Hematopoietic multipotent progenitor cell treated with erythropoietin and hydrocortisone succinate and interleukin-3 and kit ligand, for 6 days (in vitro differentiated cells): ENCODE results near the gene DAPK3.
"Not testable (repeated sequence)": the region's sequence is repeated elsewhere in the genome, so short reads cannot be mapped to it uniquely, and the experiment has no call there.

Experiments
- DNase-seq: peaks from one replicate; pipeline ENCODE4 v3.0.0-alpha.2; 2015

DAPK3 gene

GRCh38 chr19:3970808-3971598 lies at the start of gene DAPK3:
Gene DAPK3, minus strand, starts transcription at chr19:3971099. Its CDS starts 1,364 bp downstream, at chr19:3969735.
- DNase-seq, result peak; percentile 99

DNA sequence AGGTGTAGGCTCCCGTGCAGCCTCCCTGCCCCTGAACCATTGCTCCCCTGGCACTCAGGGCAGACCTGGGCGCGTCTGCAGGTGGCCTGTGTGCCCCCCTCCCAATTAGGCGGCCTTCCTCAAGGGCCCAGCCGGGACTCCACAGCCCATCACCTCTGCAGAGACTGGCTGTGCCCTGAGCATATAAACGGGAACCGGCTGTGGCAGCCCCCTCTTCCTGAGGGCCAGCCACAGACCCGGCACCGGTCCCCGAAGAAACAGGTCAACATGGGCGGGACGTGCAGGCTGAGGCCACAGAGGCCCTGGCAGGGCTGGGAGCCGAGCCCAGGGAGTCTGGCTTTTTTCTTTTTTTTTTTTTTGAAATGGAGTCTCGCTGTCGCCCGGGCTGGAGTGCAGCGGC lies 48.7 kb upstream of the DAPK3 start:
- DNase-seq, result no peak

DNA sequence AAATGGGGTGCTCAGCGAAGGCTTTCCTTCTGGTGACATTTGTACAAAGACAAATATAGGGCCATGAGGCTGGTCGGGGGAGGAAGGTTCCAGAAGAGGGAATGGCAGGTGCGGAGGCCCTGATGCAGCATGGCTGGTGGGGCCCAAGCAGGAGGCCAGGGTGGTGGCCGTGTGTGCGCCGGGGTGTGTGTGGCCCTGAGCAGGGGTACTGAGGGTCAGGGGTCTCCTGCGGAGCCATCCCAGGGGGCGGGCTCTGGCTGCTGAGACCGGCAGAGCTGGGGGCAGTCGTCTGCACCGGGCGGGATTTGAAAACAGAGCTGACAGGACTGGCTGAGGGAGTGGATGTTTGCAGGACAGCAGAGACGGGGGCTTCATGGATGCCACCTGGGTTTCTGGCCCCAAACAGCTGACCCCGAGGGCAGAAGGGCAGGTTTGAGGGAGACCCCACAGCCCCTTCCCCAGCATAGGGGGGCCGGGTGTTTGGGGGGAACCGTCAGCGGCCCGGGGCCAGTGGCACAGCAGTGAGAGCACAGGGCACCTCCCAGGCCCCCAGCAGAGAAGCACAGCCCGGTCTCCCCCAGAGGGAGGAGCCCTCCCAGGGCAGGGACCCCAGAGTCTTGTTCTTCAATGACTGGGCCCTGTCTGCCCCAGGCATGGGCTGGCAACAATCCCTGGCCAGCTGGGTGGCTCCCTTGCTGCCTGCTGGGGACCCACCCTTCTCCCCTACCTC lies 48.0 kb upstream of the DAPK3 start:
- no peak for DNase-seq

- DNase-seq, result no peak
Measured at GRCh38 chr19:4018140-4018613, 47.3 kb upstream of the DAPK3 start.

- DNase-seq, result no peak
Measured at GRCh38 chr19:4016903-4017638, 46.2 kb upstream of the DAPK3 start.

- no peak for DNase-seq
Measured at GRCh38 chr19:4016486-4016885, 45.6 kb upstream of the DAPK3 start.

GRCh38 chr19:4015705-4016402 lies 45.0 kb upstream of the DAPK3 start:
- no peak for DNase-seq

DNA sequence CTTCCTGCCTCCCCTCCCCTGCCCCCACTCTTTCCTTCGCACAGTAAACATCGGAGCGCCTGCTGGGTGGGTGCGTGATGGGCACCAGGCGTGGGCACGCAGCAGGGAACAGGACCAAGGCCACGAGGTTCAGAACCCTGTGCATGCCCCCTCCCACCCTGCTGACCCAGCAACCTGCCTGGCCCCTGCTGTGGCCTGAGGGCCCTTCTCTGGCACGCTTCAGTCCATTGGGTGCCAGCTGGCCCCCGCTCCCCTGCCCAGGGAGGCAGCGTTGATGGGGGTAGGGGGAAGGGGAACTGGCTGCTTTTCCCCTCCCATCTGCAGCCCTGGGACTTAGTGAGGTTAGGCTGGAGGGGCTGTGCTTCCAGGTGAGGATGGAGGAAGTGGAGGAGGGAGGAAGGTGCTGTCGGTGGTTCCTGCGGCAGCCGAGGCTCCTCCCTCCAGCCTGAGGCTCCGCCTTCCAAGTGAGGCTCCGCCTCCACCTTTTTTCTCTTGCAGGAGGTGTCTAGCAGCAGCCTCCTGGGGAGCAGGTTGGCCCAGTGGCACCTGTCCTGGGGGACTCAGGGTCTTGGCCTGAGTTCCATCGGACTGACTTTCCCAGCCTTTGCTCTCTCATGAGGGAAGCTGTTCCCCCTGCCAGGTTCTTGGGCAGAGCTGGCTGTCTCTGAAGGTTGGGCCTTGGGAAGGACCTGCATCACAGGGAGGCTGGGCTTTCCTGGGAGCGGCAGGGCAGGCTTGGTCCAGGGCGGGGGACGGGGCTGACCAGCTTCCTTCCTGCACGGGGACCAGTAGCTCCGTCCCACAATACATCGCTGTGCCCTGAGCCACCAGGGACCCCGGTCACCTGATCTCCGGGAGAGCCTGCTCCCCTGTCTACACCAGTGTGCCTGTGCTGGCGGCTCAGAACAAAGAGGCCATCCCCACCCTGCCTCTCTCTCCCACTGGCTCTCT lies 43.9 kb upstream of the DAPK3 start:
- peak; percentile 36 for DNase-seq

DNA sequence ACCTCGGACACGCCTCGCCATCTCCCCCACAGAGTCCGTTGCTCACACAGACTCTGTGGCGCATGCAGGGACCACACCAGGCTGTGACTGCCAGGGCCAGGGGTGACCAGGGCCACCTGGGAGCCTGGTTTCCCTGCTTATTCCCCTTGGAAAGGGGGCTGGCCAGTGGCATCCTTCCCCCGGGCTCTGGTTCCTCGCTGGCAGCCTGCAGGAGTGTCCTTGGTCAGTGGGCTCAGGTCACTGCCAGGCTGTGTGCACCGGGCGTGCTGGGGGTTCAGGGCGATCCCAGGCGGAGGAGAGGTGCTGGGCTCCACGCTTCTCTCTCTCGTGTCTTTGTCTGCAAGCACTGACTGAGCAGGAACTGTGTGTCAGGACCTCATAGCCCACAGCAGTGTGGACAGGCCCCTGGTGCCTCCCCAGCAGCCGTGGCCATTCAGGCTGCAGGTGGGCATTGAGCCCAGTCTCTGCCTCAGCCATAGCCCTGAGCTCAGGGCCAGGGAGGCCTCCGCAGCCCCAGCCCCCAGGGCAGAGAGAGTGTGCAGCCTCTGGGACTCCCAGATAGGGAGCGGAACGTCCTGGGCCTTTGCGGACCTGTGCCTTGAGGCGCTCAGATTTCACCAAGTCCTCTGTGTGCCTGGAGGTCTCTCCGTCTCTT lies 43.1 kb upstream of the DAPK3 start:
- no peak for DNase-seq

- DNase-seq, result no peak
Measured at GRCh38 chr19:4012975-4013634, 42.2 kb upstream of the DAPK3 start.

DNA sequence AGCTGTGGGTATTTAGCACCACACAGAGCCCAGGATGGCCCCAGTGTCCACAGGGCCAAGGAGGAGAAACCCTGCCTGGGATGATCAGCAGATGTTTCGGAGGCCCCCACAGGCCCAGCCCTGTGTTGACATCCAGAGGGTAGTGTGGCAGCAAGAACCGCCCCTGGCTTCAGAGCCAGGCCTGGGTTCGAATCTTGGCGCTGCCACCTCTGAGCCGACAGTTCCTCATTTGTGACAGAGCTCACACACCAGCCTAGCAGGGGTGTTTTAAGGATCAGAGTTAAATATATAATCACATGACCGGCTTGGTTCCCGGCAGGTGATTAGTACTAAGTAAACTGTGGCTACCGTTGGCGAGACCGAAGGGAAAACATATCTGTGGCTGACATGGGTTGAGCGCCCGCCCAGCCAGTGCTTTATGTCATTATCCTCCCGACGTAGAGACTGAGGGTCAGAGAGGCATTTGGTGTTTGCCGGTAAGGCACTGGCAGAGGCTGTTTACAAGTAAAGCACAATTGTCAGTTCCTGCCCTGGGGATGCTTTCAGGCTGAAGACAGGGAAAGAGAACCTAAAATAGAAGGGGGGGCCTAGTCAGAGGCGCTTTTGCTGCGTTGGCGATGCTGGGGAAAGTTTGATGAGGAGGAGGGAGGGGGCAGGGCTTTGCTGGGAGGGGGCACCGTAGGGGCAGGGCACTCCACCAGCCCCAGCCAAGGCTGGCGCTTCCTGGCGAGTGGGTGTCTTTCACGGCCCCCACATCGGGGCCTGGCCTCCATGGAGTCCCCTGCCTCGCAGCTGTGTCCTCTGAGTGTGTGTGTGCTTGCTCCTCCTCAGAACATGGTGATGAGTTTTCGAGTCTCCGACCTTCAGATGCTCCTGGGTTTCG lies 41.4 kb upstream of the DAPK3 start:
- DNase-seq, result no peak

GRCh38 chr19:4011430-4011829 lies 40.5 kb upstream of the DAPK3 start:
- not testable (repeated sequence) for DNase-seq

GRCh38 chr19:4010808-4011110 lies 39.9 kb upstream of the DAPK3 start:
- no peak for DNase-seq

DNA sequence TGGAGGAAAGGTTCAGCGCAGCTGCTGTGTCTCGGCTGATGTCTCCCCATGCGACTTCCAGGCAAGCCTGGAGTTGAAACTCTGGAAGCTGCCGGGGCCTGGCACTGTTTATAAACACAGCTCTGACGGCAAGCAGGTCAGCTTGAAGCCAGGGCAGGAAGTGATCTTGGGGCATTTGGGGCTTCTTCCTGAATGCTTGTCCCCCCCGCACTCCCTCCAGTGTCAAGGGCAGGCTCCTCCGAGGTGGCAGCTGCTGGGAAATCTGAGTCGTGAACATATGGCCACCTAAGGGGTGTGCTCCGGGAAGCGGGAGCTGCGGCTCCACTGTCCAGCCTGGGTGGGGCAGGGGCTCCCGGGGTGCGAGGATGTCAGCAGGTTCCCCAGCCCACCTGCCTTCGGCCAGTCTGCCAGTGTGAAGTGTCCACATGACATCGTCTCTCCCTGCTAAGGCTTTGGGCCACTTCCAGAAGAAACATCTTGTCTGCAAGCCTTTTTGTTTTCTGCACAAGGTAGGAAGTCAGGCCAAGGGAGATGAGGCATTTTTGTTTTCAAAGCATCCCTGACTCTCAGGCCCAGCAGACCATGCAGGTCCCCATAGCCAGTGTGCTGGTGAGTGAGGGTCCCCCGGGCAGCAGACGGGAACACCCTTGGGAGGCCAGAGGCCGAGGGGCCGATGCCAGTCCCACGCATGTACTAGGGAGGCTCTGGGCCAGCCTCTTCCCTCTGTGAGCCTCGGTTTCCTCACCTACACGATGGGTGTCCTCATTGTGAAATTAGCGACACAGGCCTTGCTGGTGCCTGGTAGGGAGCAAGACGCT lies 39.3 kb upstream of the DAPK3 start:
- no peak for DNase-seq

- peak; percentile 60 for DNase-seq
Measured at GRCh38 chr19:4007836-4008539, 37.1 kb upstream of the DAPK3 start.

DNA sequence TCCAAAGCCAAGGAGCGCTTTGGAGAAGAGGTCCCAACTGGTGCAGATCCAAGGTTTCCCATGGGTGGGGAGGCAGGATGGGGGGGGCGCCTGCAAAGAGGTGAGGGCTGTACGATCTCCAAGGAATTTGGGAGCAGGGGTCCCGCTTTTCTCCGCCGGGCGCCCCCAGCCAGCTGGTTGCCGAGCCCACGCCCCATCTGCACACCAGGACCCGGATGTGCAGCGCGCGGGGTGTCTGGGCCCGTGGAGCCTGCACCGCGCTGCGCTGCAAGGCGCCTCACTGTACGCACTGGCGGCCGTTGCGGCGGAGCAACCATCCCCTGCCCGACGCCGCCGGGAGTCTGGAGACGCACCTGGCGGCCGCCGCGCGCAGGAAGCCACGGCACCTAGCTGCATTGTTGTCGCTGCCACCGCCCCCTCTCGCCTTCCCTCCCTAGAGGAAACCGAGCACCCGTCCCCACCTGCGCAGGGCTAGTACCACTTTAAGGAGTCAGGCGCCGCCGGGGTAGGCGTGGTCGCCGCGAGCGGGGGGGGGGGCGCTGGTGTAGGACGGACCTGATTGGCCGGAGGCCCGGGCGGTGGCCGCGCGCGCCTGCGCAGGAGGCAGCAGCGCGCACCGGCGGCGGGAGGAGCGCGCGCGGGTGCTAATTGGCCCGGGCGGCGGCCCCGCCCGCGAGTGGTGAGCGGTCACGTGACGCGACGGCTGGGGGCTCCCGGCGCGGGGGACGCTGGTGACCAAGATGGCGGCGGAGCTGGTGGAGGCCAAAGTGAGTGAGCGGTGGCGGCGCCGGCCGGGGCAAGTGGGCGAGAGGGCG lies 36.3 kb upstream of the DAPK3 start, which contains the start of gene PIAS4:
TSS of gene PIAS4 (plus strand) at position 716 of the 815 bp plus-strand sequence. CDS start at position 741, 25 bp downstream.
- DNase-seq, result peak; percentile 97

DNA sequence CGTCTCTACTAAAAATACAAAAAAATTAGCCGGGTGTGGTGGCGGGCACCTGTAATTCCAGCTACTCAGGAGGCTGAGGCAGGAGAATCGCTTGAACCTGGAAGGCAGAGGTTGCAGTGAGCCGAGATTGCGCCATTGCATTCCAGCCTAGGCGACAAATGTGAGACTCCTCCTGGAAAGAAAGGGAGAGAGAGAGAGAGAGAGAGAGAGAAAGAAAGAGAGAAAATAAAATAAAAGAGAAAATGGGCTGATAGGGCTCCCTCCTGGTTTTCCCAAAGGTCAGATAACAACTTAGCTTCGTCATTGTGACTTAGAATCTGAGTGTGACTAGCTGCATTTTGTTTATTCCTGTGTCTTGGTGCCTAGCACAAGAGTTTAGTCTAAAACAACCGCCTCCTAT lies 34.5 kb upstream of the DAPK3 start:
- peak; percentile 29 for DNase-seq
